Endometrial microvascular endothelial cells (primary cell): Measurements from ENCODE around the gene RNU6-7. TPM values are rescaled to one million over a fixed set of nuclear protein-coding genes. Genes with fewer than 3 reads are reported as not detected.

Experiments
- in situ Hi-C: cut with HindIII; loops from 2 replicates; pipeline ENCODE4 v1.10.0; 2017; ENCODE audit warnings: low sequenced_read_pairs, low pct_unique_long_range_greater_than_20kb; ENCODE audit errors: inconsistent ontology term
- total RNA-seq: library from RNA; depleted of rRNA; stranded (reverse); fragments of >200 nt; gene quantifications from one replicate; pipeline ENCODE4 v1.2.3, GENCODE V29; 2015; ENCODE audit errors: inconsistent ontology term

Gene RNU6-7
- not detected for total RNA-seq

DNA sequence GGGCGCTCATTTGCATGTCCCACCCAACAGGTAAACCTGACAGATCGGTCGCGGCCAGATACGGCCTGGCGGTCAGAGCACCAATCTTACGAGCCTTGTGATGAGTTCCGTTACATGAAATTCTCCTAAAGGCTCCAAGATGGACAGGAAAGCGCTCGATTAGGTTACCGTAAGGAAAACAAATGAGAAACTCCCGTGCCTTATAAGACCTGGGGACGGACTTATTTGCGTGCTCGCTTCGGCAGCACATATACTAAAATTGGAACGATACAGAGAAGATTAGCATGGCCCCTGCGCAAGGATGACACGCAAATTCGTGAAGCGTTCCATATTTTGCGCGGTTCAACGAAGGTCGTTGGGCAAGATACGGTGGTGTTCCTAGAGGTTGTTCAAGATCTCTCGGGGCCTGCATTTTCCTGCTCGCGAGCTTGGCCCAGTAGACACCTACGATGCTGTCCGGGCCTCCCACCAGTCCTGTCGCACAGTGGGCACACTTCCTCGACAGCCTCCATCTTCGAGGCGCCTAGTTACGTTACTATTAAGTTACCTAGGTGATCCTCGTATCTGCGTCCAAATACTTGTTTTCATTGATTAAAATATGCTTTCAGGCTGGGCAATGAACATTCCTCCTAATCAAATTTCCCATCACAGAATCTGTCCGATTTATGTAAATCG, at the start of gene RNU6-7:
RNU6-7 (plus strand) TSS at position 230 of the 675 bp plus-strand sequence.
- in situ Hi-C loops, result no loop called here

DNA sequence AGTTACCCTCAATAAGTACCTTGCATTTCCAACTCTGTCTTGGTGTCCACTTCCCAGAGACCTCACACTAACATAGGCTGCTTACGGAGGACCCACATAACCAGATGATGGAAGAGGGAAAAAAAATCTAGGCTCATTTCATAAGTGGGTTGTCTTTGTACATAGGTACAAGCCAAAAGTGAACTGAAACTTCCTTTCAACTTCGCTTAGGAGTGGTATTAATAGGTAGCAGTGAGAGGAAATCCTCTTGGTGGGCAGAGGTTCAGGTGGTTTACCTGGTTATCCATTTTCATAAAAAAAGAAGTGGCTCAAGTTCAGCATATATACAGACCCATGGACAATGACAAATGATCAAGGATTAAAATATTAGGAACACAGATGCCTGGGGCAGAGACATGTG, 35.8 kb upstream of the RNU6-7 start:
- in situ Hi-C loops, result no loop called here

DNA sequence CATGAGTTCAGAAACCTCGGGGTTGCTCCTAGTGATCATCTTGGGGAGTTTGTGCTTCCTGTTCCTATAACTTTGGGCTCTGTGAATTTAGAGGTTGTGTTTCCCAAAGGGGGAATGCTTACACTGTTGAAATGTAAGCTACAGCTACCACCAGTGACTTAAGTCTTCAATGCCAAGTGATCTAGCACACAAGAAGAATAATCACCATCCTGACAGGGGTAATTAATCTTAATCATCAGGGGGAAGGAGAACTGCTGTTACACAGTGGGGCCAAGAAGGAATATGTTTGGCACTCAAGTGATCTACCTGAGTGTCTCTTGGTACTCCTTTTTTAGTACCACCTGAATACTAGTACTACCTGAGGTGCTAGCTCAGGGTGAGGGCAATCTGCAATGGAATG, 34.9 kb upstream of the RNU6-7 start:
- in situ Hi-C loops, result no loop called here

DNA sequence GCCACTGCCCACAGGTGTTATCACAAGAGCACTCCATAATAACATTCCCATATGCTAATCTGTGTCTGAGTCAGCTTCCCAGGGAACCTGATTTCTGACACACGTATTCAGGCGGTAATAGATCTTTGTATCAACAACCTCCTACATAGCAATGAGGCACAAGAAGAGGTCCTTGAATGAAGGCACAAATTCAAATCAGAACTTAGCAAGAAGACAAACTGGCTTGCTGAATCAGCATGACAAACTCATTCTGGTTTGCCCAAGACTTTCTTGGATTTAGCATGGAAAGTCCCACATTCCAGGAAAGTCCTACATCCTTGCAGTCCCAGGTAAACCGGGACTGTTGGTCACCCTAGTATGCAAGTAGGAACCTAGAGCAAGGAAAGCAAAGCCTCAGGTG, 33.9 kb upstream of the RNU6-7 start:
- in situ Hi-C loops, result no loop called here

DNA sequence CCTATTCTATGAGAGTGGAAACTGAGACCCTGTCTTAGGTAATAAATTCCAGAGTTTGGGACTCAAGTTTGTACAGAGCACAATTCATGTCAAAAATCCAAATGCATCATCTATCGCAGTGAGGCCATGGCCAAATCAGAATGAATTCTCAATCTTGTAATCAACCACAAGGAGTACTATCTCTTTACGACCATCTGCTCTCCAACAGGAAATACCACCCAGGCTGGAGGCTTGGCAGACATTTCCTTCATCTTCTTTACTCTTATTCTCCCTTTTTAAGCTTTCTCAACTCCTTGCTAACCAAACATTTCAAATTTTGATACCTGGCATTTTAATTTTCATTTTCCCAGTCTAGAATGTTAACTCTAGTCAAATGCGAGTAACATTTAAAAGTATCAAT, 32.7 kb upstream of the RNU6-7 start:
- in situ Hi-C loops, result no loop called here

DNA sequence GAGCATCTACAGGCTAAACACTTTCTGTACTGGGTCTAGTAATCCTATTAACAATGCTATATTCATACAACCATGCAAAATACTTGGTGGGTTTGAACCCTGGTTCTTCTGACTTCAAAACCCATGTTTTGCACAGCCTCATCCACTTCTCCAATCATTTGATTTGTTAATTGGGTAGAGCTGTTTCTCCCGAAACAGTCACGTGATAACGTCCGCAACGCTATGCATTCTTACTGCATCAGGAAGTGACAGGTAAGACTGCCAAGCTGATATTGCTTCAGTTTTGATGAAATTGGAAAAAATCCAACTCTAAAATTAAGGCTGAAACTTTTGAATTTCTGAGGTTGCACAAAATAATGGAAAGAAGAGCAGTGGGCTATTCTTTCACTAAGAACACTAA, 30.4 kb upstream of the RNU6-7 start:
- in situ Hi-C loops, result no loop called here

DNA sequence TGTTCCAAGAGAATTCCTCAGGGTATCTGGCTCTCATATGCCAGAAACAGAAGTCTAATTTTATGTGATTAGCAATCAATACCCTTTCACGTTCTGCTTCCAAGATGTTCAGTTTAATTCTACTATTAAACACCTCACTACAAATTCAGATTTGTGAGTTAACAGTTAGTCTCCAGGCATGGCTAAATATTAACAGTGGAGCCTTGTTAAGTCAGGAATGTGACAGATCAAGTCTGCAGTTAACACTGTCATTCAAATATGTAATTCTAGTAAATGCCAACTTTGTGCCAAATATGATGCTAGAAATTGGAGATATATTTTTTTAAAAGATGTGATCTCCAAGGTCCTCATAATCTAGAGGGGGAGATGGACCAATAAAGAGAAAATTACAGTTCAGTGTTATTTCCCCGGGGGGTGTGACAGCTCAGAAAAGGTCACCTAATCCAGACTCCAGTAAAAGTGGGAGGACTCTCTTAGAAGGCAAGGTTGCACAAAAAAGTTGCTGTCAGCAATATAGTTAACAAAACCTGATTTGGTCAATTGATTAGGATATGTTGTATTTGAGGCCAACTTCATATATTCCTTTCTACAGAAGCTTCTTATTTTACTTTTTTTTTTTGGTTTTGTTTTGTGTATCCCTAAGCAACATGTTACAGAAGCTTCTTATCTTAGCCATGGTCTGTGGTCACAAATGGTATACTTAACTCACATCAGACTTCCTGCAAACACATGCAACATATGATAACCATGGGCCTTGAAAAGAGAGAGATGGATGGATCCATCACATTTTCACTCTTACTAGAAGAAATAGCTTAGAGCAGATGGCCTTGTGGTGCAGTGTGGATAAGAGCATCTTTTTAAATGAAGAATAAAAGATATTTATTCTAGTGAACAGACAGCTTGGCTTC, 18.4 kb upstream of the RNU6-7 start:
- in situ Hi-C loops, result no loop called here

DNA sequence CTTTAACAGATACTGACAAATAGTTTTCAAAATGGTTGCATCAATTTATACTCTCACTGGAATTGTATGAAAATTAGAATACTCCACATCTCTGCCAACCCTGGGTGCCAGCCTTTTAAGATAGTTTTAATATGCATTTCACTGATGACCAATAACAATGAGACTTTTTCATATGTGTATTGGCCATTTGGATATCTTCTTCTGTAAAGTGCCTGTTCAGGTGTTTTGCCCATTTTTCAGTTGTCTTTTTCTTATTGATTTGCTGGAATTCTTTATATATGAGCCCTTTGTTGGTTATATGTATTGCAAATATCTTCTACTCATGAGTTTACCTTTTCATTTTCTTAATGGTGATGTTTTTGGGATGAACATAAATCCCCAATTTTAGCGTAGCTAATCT, 16.7 kb upstream of the RNU6-7 start:
- in situ Hi-C loops, result no loop called here

DNA sequence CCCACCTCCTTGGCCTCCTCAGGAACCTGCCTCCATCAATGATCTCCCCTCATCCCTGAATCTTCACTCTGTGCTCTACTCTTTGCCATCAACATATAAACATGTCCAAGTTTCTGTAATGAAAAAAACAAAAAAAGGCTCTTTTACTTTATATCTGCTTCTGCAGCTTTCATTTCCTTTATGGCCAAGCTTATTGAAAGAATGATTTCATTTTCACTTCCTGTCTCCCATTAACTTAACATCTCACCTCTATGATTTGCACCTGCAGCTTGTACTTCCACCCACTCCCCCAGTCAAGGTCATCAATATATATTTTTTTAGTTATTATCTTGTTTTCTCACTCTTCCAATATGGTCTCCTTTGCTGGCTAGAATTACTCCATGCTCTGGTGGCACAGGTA, 15.6 kb upstream of the RNU6-7 start:
- in situ Hi-C loops, result no loop called here

DNA sequence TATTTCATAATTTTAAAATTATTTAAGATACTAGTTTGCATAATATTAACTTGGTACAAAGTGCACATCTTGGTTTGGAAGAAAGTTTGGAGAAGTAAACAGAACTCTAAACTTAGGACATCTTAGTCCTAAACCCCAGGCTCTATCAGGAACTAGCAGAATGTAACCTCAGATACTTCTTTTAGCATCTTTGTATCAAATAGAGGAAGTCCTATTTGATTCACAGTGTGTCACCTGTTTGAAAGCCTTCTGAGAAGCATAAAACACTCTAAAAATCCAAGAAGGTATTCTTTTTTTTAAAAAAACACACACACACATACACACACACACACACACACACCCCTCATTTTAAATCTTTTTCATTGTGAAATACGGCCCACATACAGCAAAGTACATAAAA, 12.0 kb upstream of the RNU6-7 start:
- in situ Hi-C loops, result no loop called here

DNA sequence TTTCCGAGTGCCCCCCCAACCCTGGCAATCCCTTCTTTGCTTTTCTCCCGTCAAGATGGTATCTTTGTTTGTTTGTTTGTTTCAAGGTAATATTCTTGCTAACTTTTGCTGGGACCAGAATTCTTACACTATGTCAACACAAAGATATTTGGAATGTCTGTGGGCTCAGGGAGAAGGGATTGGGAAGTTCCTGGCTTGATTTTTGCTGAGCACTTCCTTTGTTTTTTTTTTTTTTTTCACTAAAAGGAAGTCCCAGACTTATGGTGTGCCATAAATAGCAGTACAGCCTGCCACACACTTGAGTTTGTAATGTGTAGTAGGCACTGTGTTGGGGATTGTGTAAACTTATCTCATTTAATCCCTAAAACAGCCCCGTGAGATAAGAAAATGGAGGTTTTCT, 11.2 kb upstream of the RNU6-7 start:
- in situ Hi-C loops, result no loop called here

DNA sequence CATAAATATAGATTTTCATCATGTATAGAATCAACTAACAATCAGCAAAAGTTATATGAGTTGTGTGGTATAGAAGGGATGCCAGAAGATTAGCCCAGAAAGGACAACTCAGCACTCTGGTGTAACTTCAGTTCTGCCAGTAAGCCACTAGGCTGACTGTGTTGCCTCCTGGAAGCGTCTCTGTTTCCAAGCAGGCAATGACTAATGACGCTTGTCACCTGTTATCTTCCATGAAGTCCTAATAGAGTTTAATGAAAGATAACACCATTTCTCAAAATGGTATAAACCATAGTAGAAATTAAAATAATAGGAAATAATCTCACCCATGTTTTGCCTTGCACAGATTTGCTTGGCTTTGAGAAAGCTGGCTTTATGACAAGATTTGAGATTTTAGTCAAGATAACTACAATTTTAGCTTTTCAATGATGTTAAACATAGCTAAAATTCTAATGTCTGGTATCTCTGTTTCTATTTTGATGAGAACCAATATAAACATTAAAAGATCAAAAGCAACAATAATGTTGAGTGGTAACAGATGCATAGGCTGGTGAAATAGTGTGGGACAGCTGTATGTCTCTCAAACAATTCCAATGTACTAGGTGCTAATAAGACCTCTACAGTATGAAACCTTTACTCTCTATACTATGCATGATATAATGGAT, 9.0 kb upstream of the RNU6-7 start:
- in situ Hi-C loops, result no loop called here

DNA sequence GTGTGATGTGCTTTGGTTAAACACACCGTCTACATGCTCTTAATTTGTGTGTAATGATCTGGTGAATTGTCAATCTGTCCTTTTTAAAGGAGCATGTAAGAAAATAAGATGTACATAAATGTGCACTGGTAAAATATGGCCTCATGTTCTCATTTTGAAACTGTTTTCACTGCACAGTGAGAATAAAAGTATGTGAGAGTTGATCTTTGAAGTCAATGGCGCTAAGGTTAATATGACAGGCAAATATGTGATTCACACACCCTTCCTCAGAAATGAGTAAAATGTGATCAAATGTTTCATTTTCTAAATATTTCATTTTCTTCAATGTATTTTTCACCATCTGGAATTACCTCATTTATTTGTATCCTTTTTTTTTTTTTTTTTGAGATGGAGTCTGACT, 8.3 kb upstream of the RNU6-7 start:
- in situ Hi-C loops, result no loop called here

DNA sequence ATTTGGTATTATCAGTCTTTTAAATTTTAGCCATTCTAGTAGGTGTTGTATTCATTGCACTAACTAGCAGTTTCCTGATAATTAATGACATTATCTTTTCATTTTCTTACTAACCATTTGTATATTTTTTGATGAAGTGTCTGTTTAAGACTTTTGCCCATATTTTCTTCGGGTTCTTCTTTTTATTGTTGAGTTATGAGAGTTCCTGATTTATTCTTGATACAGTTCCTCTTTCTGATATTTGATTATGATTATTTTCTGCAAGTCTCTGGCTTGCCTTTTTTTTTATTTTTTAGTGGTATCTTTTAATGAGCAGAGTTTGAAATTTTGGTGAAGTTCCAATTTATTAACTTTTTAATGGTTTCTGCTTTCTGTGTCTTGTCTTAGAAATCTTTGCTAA, 6.2 kb upstream of the RNU6-7 start:
- in situ Hi-C loops, result no loop called here

DNA sequence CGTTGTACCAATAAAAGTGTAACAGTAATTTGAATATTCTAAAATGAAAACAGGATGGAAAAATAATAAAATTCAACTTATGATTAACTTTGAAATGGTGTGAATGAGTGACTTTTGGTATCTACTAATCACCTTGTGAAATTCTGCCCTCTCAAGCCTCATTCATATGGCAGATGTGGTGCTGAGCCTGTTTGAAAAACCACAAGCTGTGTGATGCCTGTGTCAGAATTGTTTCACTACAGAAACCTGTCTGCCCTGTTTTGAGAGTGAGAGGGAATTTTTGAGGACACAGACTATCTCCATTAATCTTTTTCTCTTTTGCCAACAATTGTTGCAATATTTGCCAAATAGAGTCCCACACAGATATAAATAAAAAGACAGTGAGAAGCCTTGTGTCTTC, 3.9 kb upstream of the RNU6-7 start:
- in situ Hi-C loops, result no loop called here

DNA sequence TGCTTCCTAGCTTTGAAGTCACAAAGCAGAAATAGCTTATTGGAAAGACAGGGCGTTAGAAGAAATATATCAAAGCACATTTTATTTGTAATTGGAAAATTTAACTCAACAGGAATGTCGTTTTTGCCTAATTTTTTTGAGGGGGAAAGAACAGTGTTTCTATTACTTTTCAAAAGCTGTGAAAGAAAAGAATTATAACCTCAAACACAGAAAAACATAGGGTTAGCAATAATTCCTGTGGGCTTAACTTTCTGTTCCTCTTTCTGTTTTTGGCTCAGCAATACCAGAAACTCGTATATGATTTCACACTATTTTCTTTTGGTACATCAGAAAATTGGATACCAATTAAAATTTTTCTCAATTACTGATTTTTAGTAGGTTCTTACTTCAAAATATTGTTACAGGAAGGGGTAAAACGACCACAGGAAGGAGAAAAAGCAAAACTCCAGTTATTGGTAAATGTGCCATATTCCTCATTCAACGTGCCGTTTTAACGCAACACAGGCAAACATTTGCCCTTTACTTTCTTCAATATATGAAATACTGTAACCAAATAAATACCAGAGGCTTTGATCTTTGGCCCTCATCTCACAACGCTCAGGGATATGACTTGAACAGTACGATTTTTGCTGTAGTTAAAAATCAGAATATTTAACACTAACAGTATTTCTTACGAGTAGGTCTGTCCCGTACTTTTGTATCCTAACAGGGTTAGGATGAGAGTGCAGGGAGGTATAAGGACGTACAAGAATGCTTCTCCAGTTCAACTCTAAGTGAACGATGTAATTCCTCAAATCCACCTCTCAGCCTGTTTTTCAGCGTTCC, 1.3 kb upstream of the RNU6-7 start:
- in situ Hi-C loops, result no loop called here

DNA sequence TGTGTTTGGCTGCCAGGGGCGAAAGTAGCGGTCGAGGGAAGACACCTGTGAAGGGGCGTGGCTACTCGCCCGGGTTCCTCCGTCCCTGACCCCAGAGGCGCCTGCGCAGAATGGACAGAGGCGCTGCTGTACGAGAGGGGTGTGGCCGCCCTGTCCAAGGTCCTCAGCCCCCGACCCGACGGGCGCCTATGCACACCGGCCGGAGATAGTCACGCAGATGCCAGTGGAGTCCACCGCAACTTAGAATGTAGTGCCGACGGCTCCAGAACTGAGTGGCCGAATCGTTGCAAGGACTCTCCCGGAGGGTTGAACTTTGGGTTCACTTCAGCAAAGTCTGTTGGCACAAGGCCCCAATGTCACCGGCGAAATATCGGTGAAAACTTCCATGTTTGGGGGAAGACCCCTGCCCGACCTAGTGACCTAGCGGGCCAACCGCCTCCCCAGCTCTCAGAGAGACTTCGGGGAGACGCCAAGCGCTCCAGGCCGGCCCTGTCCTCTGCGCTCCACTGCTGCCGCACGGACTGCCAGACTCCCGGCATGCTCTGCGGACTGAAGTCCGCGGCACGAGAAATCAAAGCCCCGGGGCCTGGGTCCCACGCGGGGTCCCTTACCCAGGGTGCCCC, 541 bp upstream of the RNU6-7 start:
- in situ Hi-C loops, result no loop called here

DNA sequence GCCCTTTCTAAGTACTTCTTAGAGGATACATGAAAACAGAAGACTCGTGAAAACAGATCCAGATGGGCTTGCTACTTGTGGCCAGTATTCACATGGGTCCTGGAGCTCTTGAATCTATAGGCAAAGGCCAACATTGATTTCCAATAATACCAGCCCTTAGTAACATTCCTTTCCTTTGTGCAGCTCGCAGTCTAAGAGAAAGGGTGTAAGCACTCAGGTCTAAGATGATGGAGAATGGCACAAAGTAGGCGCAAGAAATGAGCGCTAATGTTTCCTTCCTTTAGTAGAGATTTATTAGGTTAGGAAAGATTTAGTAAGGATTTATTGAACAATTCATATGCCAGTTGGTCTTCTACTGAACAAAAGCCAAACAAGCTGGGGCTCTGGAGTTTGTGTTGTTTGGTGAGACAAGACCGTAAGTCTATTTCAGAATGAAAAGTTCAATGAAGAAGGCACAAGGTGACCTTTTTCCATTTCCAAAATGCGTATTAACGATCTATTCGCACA, 699 bp downstream of the RNU6-7 start:
- in situ Hi-C loops, result no loop called here
